Right atrium auricular region (tissue), 2 donors: ENCODE results near the gene ISL1. TPM values are rescaled to one million over a fixed set of nuclear protein-coding genes. Genes with fewer than 3 reads are reported as not detected.

Source experiments
- DNase-seq: peaks from one replicate; pipeline ENCODE4 v3.0.0-alpha.2; 2019; ENCODE audit warnings: low spot score
- H3K27ac ChIP-seq, 2 donors: fragments of 200-600 bp; sonication (generic); 1 replicate in 1 of 2; 2 replicates in 1 of 2; pipeline ENCODE4 v1.5.1; 2016 to 2019
- H3K27me3 ChIP-seq, 2 donors: fragments of 200-600 bp; sonication (generic); one replicate each; pipeline versions ENCODE4 v1.5.1 to v1.6.0; 2017 to 2019
- H3K36me3 ChIP-seq: fragments of 200-600 bp; sonication (generic); one replicate; pipeline ENCODE4 v1.5.1; 2016
- H3K4me1 ChIP-seq, 2 donors: fragments of 200-600 bp; sonication (generic); one replicate each; pipeline versions ENCODE4 v1.5.1 to v1.6.0; 2017 to 2019
- H3K4me3 ChIP-seq, 2 donors: fragments of 200-600 bp; sonication (generic); 1 replicate in 1 of 2; 2 replicates in 1 of 2; pipeline ENCODE4 v1.5.1; 2017 to 2019; ENCODE audit warnings: mild to moderate bottlenecking in 1 of 2, moderate library complexity in 1 of 2
- H3K9me3 ChIP-seq, 2 donors: fragments of 200-600 bp; sonication (generic); one replicate each; pipeline ENCODE4 v1.5.1; 2019
- total RNA-seq, 2 donors: library from RNA; depleted of rRNA; stranded (reverse); fragments of >200 nt; gene quantifications; one replicate each; pipeline ENCODE4 v1.1.0, GENCODE V29; 2016
- TF ChIP-seq, protein P1 (sequence below), 2 donors: fragments of 200-600 bp; sonication (generic); IDR thresholded peaks; one replicate each; pipeline ENCODE4 v1.5.1; 2019; ENCODE audit warnings: antibody characterized with exemption in 2 of 2

The ISL1 gene
- total RNA-seq, 2 donors from 2014 or later, result not detected

- H3K9me3 ChIP-seq, result no peaks in the 10 kb centered on the region
- no peak overlapping the region for H3K4me3 ChIP-seq
- no peak overlapping the region for H3K27ac ChIP-seq
- peaks cover 7 to 13% of the 10 kb centered on the region in 2 donors for H3K27me3 ChIP-seq
- H3K4me1 ChIP-seq, result no peaks in the 10 kb centered on the region
- H3K36me3 ChIP-seq, result no peaks in the 10 kb centered on the region
- TF ChIP-seq, protein P1, sequence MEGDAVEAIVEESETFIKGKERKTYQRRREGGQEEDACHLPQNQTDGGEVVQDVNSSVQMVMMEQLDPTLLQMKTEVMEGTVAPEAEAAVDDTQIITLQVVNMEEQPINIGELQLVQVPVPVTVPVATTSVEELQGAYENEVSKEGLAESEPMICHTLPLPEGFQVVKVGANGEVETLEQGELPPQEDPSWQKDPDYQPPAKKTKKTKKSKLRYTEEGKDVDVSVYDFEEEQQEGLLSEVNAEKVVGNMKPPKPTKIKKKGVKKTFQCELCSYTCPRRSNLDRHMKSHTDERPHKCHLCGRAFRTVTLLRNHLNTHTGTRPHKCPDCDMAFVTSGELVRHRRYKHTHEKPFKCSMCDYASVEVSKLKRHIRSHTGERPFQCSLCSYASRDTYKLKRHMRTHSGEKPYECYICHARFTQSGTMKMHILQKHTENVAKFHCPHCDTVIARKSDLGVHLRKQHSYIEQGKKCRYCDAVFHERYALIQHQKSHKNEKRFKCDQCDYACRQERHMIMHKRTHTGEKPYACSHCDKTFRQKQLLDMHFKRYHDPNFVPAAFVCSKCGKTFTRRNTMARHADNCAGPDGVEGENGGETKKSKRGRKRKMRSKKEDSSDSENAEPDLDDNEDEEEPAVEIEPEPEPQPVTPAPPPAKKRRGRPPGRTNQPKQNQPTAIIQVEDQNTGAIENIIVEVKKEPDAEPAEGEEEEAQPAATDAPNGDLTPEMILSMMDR (IDR thresholded peaks at IDR 0.05), result no peak
- DNase-seq, result no peak
Measured at GRCh38 chr5:51398875-51399642, 15.8 kb downstream of the ISL1 start.

- no peaks in the 10 kb centered on the region for H3K36me3 ChIP-seq
- DNase-seq, result no peak
- H3K9me3 ChIP-seq, result no peaks in the 10 kb centered on the region
- H3K27me3 ChIP-seq, result peaks cover 7% of the 10 kb centered on the region in 2 donors
- TF ChIP-seq, protein P1 (IDR thresholded peaks at IDR 0.05), result no peak
- H3K4me3 ChIP-seq, result no peak overlapping the region
- no peak overlapping the region for H3K27ac ChIP-seq
- H3K4me1 ChIP-seq, result no peaks in the 10 kb centered on the region
Measured at GRCh38 chr5:51399643-51400006, 16.4 kb downstream of the ISL1 start.

DNA sequence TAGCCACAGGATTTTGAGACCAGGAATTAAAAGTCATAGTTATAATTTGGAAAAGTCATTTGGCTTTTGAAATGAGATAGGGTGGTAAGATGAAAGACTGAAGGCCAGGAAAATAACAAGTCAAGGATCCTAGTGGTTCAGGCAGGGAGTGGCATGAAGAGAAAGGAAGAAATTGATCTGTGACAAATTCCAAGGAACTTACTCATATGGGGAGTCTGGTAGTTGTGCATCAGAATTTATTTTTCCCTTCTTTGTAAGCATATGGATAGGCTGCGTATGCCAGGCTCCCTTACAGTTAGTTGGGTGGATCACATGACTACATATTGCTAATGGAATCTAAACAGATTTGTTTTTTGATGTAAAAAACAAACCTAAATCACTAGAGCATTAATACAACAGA is 21.0 kb downstream of the ISL1 start:
- DNase-seq, result no peak
- Histone ChIP-seq H3K4me3 (no peak overlapping the region), H3K27ac (no peak overlapping the region), H3K27me3 (peaks cover 0 to 3% of the 10 kb centered on the region in 2 donors), H3K36me3 (no peaks in the 10 kb centered on the region), H3K9me3 (no peaks in the 10 kb centered on the region), H3K4me1 (no peaks in the 10 kb centered on the region)
- TF ChIP-seq, protein P1 (IDR thresholded peaks at IDR 0.05), result no peak

GRCh38 chr5:51411921-51412325 is 28.7 kb downstream of the ISL1 start:
- TF ChIP-seq, protein P1 (IDR thresholded peaks at IDR 0.05), result no peak
- no peaks in the 10 kb centered on the region for H3K36me3 ChIP-seq
- H3K27ac ChIP-seq, result no peak overlapping the region

GRCh38 chr5:51414516-51414915 is 31.3 kb downstream of the ISL1 start:
- DNase-seq, result no peak
- no peak overlapping the region for H3K27ac ChIP-seq
- no peaks in the 10 kb centered on the region for H3K27me3 ChIP-seq
- TF ChIP-seq, protein P1 (IDR thresholded peaks at IDR 0.05), result no peak
- H3K9me3 ChIP-seq, result no peaks in the 10 kb centered on the region
- no peaks in the 10 kb centered on the region for H3K36me3 ChIP-seq
- no peaks in the 10 kb centered on the region for H3K4me1 ChIP-seq
- no peak overlapping the region for H3K4me3 ChIP-seq

More at GRCh38 chr5:51411921-51412325, 28.7 kb downstream of the ISL1 start:
- Histone ChIP-seq H3K27me3 (no peaks in the 10 kb centered on the region), H3K9me3 (no peaks in the 10 kb centered on the region), H3K4me1 (no peaks in the 10 kb centered on the region), H3K4me3 (no peak overlapping the region)
- DNase-seq, result no peak

DNA sequence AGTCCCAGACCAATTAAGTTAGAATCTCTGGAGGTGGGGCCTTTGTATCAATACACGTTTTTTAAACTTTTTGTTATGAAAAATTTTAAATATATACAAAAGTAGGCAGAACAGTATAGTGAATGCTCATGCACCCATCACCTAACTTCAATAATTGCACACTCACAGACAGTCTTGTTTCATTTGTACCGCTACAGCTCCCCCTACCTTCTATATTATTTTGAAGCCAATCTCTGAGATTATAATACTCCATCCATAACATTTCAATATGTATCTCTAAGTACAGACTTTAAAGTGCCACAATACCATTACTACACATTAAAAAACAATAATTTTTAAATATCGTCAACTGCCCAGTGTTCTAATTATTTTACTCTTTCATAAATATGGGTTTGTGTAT is 32.9 kb downstream of the ISL1 start:
- H3K36me3 ChIP-seq, result no peaks in the 10 kb centered on the region
- H3K27me3 ChIP-seq, result no peaks in the 10 kb centered on the region

More for the DNA sequence above, 32.9 kb downstream of the ISL1 start:
- no peaks in the 10 kb centered on the region for H3K4me1 ChIP-seq
- TF ChIP-seq, protein P1 (IDR thresholded peaks at IDR 0.05), result no peak
- no peak for DNase-seq
- H3K9me3 ChIP-seq, result no peaks in the 10 kb centered on the region
- H3K4me3 ChIP-seq, result no peak overlapping the region
- no peak overlapping the region for H3K27ac ChIP-seq
